ENCODE results near the gene SEPHS1.

- no peak for TF ChIP-seq CTCF (IDR thresholded peaks at IDR 0.05; ENCODE audit: insufficient read depth, low read length)
- no peak for TF ChIP-seq POLR2AphosphoS5 (IDR thresholded peaks at IDR 0.05; ENCODE audit: low read depth)
These were observed 75.9 kb downstream of the SEPHS1 start for GRCh38 chr10:13272164-13272571.

All from HL-60 (cell line).